ENCODE data around the gene REM2. TPM values are rescaled to one million over a fixed set of nuclear protein-coding genes. Genes with fewer than 3 reads are reported as not detected.

REM2 gene
- polyA plus RNA-seq, 3 donors: 1.8 TPM; not detected in 2

GRCh38 chr14:22875003-22875747 is 7.8 kb upstream of the REM2 start:
- Histone ChIP-seq H3K4me3 (replicated peaks in 1 of 3; ENCODE audit: low read depth in 2 of 3, low read length in 3 of 3) (no peak overlapping the region), H2AFZ (ENCODE audit: insufficient read depth, low read depth, low read length, poor library complexity, severe bottlenecking) (no peak overlapping the region), H3K79me2 (ENCODE audit: insufficient read depth, low read length) (peaks cover 23% of the 10 kb centered on the region), H3K27me3 (ENCODE audit: control insufficient read depth in 2 of 2, insufficient read depth in 2 of 2, low read length in 2 of 2) (no peaks in the 10 kb centered on the region), H3K9ac (ENCODE audit: insufficient read depth, low read length, poor library complexity, severe bottlenecking) (no peak overlapping the region), H3K4me1 (ENCODE audit: control insufficient read depth in 1 of 2, insufficient read depth in 2 of 2, low read length in 2 of 2) (peaks cover 19 to 31% of the 10 kb centered on the region in 2 donors), H3K9me3 (replicated peaks in 1 of 2; ENCODE audit: control insufficient read depth in 1 of 2, insufficient read depth in 1 of 2, low read length in 2 of 2) (no peaks in the 10 kb centered on the region), H4K20me1 (ENCODE audit: insufficient read depth, low read length) (peaks cover 44% of the 10 kb centered on the region), H3K4me2 (replicated peaks; ENCODE audit: extremely low read depth, low read length, poor library complexity, severe bottlenecking) (no peak overlapping the region), H3K27ac (ENCODE audit: low read depth in 1 of 2, low read length in 2 of 2) (no peak overlapping the region), H3K36me3 (replicated peaks in 1 of 2; ENCODE audit: control insufficient read depth in 1 of 2, insufficient read depth in 2 of 2, low read length in 2 of 2) (peaks cover 57 to 67% of the 10 kb centered on the region in 2 donors)
- no peak overlapping the region for H3K4me3 Mint-ChIP-seq
- TF ChIP-seq, protein P1, sequence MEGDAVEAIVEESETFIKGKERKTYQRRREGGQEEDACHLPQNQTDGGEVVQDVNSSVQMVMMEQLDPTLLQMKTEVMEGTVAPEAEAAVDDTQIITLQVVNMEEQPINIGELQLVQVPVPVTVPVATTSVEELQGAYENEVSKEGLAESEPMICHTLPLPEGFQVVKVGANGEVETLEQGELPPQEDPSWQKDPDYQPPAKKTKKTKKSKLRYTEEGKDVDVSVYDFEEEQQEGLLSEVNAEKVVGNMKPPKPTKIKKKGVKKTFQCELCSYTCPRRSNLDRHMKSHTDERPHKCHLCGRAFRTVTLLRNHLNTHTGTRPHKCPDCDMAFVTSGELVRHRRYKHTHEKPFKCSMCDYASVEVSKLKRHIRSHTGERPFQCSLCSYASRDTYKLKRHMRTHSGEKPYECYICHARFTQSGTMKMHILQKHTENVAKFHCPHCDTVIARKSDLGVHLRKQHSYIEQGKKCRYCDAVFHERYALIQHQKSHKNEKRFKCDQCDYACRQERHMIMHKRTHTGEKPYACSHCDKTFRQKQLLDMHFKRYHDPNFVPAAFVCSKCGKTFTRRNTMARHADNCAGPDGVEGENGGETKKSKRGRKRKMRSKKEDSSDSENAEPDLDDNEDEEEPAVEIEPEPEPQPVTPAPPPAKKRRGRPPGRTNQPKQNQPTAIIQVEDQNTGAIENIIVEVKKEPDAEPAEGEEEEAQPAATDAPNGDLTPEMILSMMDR (IDR thresholded peaks at IDR 0.05): no peak
- intact Hi-C loops (cut with micrococcal nuclease): no loop called here
- H3K27me3 Mint-ChIP-seq (ENCODE audit: low read depth in 3 of 3): no peaks in the 10 kb centered on the region
- H3K27ac Mint-ChIP-seq: no peak overlapping the region
- H3K36me3 Mint-ChIP-seq: peaks cover 58 to 67% of the 10 kb centered on the region in 2 donors
- H3K4me1 Mint-ChIP-seq: peaks cover 36% of the 10 kb centered on the region
- over 99% methylated on average over 14 of the region's 15 CpGs for WGBS (ENCODE audit: insufficient coverage)
- no peak for DNase-seq
- peaks cover 0 to 2% (median 0%) of the 10 kb centered on the region in 7 donors for H3K9me3 Mint-ChIP-seq

GRCh38 chr14:22875748-22876319 is 7.2 kb upstream of the REM2 start:
- H3K36me3 Mint-ChIP-seq: peaks cover 58 to 67% of the 10 kb centered on the region in 2 donors
- Histone ChIP-seq H3K9me3 (replicated peaks in 1 of 2; ENCODE audit: control insufficient read depth in 1 of 2, insufficient read depth in 1 of 2, low read length in 2 of 2) (no peaks in the 10 kb centered on the region), H3K36me3 (replicated peaks in 1 of 2; ENCODE audit: control insufficient read depth in 1 of 2, insufficient read depth in 2 of 2, low read length in 2 of 2) (peaks cover 57 to 67% of the 10 kb centered on the region in 2 donors), H3K27me3 (ENCODE audit: control insufficient read depth in 2 of 2, insufficient read depth in 2 of 2, low read length in 2 of 2) (no peaks in the 10 kb centered on the region), H3K27ac (ENCODE audit: low read depth in 1 of 2, low read length in 2 of 2) (no peak overlapping the region), H3K9ac (ENCODE audit: insufficient read depth, low read length, poor library complexity, severe bottlenecking) (no peak overlapping the region), H3K4me3 (replicated peaks in 1 of 3; ENCODE audit: low read depth in 2 of 3, low read length in 3 of 3) (no peak overlapping the region), H3K79me2 (ENCODE audit: insufficient read depth, low read length) (peaks cover 23% of the 10 kb centered on the region), H2AFZ (ENCODE audit: insufficient read depth, low read depth, low read length, poor library complexity, severe bottlenecking) (no peak overlapping the region), H3K4me1 (ENCODE audit: control insufficient read depth in 1 of 2, insufficient read depth in 2 of 2, low read length in 2 of 2) (peaks cover 14 to 24% of the 10 kb centered on the region in 2 donors), H4K20me1 (ENCODE audit: insufficient read depth, low read length) (peaks cover 44% of the 10 kb centered on the region), H3K4me2 (replicated peaks; ENCODE audit: extremely low read depth, low read length, poor library complexity, severe bottlenecking) (no peak overlapping the region)
- H3K4me3 Mint-ChIP-seq: no peak overlapping the region
- peaks cover 0 to 4% (median 0%) of the 10 kb centered on the region in 3 donors for H3K27me3 Mint-ChIP-seq (ENCODE audit: low read depth in 3 of 3)
- no peak for DNase-seq
- TF ChIP-seq, protein P1 (IDR thresholded peaks at IDR 0.05): no peak
- peaks cover 0 to 2% (median 0%) of the 10 kb centered on the region in 7 donors for H3K9me3 Mint-ChIP-seq
- WGBS (ENCODE audit: insufficient coverage): 98% methylated on average over 20 of the region's 20 CpGs
- intact Hi-C loops (cut with micrococcal nuclease): no loop called here
- H3K4me1 Mint-ChIP-seq: peaks cover 31% of the 10 kb centered on the region
- H3K27ac Mint-ChIP-seq: no peak overlapping the region
